Neural progenitor cell (in vitro differentiated cells): Measurements from ENCODE around the gene SYNM. TPM values are rescaled to one million over a fixed set of nuclear protein-coding genes. Genes with fewer than 3 reads are reported as not detected.

ENCODE experiments used
- DNase-seq: peaks from one replicate; pipeline ENCODE4 v3.0.0-alpha.2; 2016; ENCODE audit warnings: low spot score
- H2AFZ ChIP-seq: fragments of 200-600 bp; sonication (generic); replicated peaks from 2 replicates; pipeline ENCODE4 v1.6.1; 2016; ENCODE audit warnings: antibody characterized with exemption
- H3F3A ChIP-seq: fragments of 200-600 bp; sonication (generic); 2 replicates; pipeline ENCODE4 v1.6.1; 2016; ENCODE audit warnings: antibody characterized with exemption, low read depth
- H3K27ac ChIP-seq: fragments of 200-600 bp; sonication (generic); 2 replicates; pipeline ENCODE4 v1.5.1; 2016; ENCODE audit warnings: mild to moderate bottlenecking
- H3K27me3 ChIP-seq: fragments of 200-600 bp; sonication (generic); 2 replicates; pipeline ENCODE4 v1.6.1; 2016; ENCODE audit warnings: mild to moderate bottlenecking, moderate library complexity
- H3K36me3 ChIP-seq: fragments of 200-600 bp; sonication (generic); 2 replicates; pipeline ENCODE4 v1.5.1; 2016
- H3K4me1 ChIP-seq: fragments of 200-600 bp; sonication (generic); 2 replicates; pipeline ENCODE4 v1.6.1; 2016; ENCODE audit warnings: mixed run types
- H3K4me2 ChIP-seq: fragments of 200-600 bp; sonication (generic); 2 replicates; pipeline ENCODE4 v1.6.1; 2016
- H3K4me3 ChIP-seq: fragments of 200-600 bp; sonication (generic); 2 replicates; pipeline ENCODE4 v1.5.1; 2016
- H3K79me2 ChIP-seq: fragments of 200-600 bp; sonication (generic); 2 replicates; pipeline ENCODE4 v1.6.1; 2016; ENCODE audit warnings: low read depth
- H3K9ac ChIP-seq: fragments of 200-600 bp; sonication (generic); 2 replicates; pipeline ENCODE4 v1.6.1; 2016
- H3K9me3 ChIP-seq: fragments of 200-600 bp; sonication (generic); 2 replicates; pipeline ENCODE4 v1.5.1; 2016; ENCODE audit warnings: low read depth
- H4K20me1 ChIP-seq: fragments of 200-600 bp; sonication (generic); 2 replicates; pipeline ENCODE4 v1.6.1; 2016; ENCODE audit warnings: low read depth
- H3K27ac Mint-ChIP-seq: 3 replicates; pipeline ENCODE4 v1.8.0; 2021; ENCODE audit warnings: mixed read lengths
- H3K27me3 Mint-ChIP-seq: 2 replicates; pipeline ENCODE4 v1.8.0; 2022; ENCODE audit warnings: low read depth, mild to moderate bottlenecking, inconsistent platforms, moderate library complexity, mixed read lengths; ENCODE audit not compliant: insufficient read depth
- H3K36me3 Mint-ChIP-seq: 3 replicates; pipeline ENCODE4 v1.8.0; 2021; ENCODE audit warnings: mixed read lengths
- H3K4me1 Mint-ChIP-seq: 3 replicates; pipeline ENCODE4 v1.8.0; 2021; ENCODE audit warnings: mixed read lengths
- H3K4me3 Mint-ChIP-seq: 3 replicates; pipeline ENCODE4 v1.8.0; 2021; ENCODE audit warnings: mild to moderate bottlenecking, moderate library complexity, mixed read lengths
- H3K9me3 Mint-ChIP-seq: 3 replicates; pipeline ENCODE4 v1.8.0; 2020; ENCODE audit warnings: mixed read lengths
- CTCF ChIP-seq: fragments of 200-600 bp; sonication (generic); IDR thresholded peaks from 2 replicates; pipeline ENCODE4 v1.5.1; 2017; ENCODE audit warnings: antibody characterized with exemption, mild to moderate bottlenecking
- EZH2 ChIP-seq: fragments of 200-600 bp; sonication (generic); IDR thresholded peaks from 2 replicates; pipeline ENCODE4 v1.6.1; 2017; ENCODE audit warnings: antibody characterized with exemption, mild to moderate bottlenecking, moderate library complexity
- EZH2phosphoT487 ChIP-seq: fragments of 200-600 bp; sonication (generic); IDR thresholded peaks from 2 replicates; pipeline ENCODE4 v1.6.1; 2017; ENCODE audit warnings: antibody characterized with exemption
- total RNA-seq: library from RNA; depleted of rRNA; stranded (reverse); fragments of >200 nt; gene quantifications from 2 replicates; pipeline ENCODE4 v1.2.3, GENCODE V29; 2015; ENCODE audit warnings: low replicate concordance

Gene SYNM
- total RNA-seq, 1 donor from 2014 or later: 0.97 TPM

- TF ChIP-seq CTCF: no peak
- no peak for TF ChIP-seq EZH2phosphoT487
- no peak for TF ChIP-seq EZH2
- H3K9me3 Mint-ChIP-seq: no peaks in the 10 kb centered on the region
- Histone ChIP-seq H3K79me2 (no peaks in the 10 kb centered on the region), H3F3A (no peaks in the 10 kb centered on the region), H3K4me1 (no peaks in the 10 kb centered on the region), H3K9me3 (no peaks in the 10 kb centered on the region), H3K4me3 (no peak overlapping the region), H4K20me1 (no peaks in the 10 kb centered on the region), H3K27ac (no peak overlapping the region), H3K27me3 (no peaks in the 10 kb centered on the region), H3K9ac (no peak overlapping the region), H2AFZ (no peak overlapping the region), H3K4me2 (no peak overlapping the region), H3K36me3 (no peaks in the 10 kb centered on the region)
- H3K27me3 Mint-ChIP-seq: no peaks in the 10 kb centered on the region
- no peak overlapping the region for H3K4me3 Mint-ChIP-seq
- no peaks in the 10 kb centered on the region for H3K4me1 Mint-ChIP-seq
- no peak for DNase-seq
- peaks cover 16% of the 10 kb centered on the region for H3K36me3 Mint-ChIP-seq
- no peak overlapping the region for H3K27ac Mint-ChIP-seq
These were observed 67.3 kb downstream of the SYNM start for GRCh38 chr15:99172171-99172570.

- Mint-ChIP-seq H3K27me3 (no peaks in the 10 kb centered on the region), H3K27ac (no peak overlapping the region), H3K9me3 (no peaks in the 10 kb centered on the region), H3K4me1 (no peaks in the 10 kb centered on the region), H3K36me3 (peaks cover 14% of the 10 kb centered on the region), H3K4me3 (no peak overlapping the region)
- no peak overlapping the region for H3K27ac ChIP-seq
- no peak overlapping the region for H3K4me2 ChIP-seq
- H3F3A ChIP-seq: no peaks in the 10 kb centered on the region
- no peaks in the 10 kb centered on the region for H3K9me3 ChIP-seq
- no peak overlapping the region for H2AFZ ChIP-seq
- no peak for DNase-seq
- H3K4me1 ChIP-seq: no peaks in the 10 kb centered on the region
- H3K79me2 ChIP-seq: no peaks in the 10 kb centered on the region
- no peaks in the 10 kb centered on the region for H3K36me3 ChIP-seq
- TF ChIP-seq CTCF (no peak), EZH2phosphoT487 (no peak), EZH2 (no peak)
- H4K20me1 ChIP-seq: no peaks in the 10 kb centered on the region
- no peak overlapping the region for H3K4me3 ChIP-seq
- H3K27me3 ChIP-seq: no peaks in the 10 kb centered on the region
- no peak overlapping the region for H3K9ac ChIP-seq
These were observed 68.1 kb downstream of the SYNM start for GRCh38 chr15:99172989-99173388.

GRCh38 chr15:99174567-99175395 lies 69.9 kb downstream of the SYNM start:
- H3K4me1 ChIP-seq: no peaks in the 10 kb centered on the region
- no peak for DNase-seq
- H3K36me3 ChIP-seq: no peaks in the 10 kb centered on the region
- no peak overlapping the region for H2AFZ ChIP-seq
- no peak overlapping the region for H3K4me3 Mint-ChIP-seq
- no peaks in the 10 kb centered on the region for H4K20me1 ChIP-seq
- H3K27ac Mint-ChIP-seq: no peak overlapping the region
- no peaks in the 10 kb centered on the region for H3F3A ChIP-seq
- no peaks in the 10 kb centered on the region for H3K79me2 ChIP-seq
- H3K4me3 ChIP-seq: no peak overlapping the region
- peaks cover 14% of the 10 kb centered on the region for H3K36me3 Mint-ChIP-seq
- no peaks in the 10 kb centered on the region for H3K9me3 ChIP-seq
- H3K9ac ChIP-seq: no peak overlapping the region
- no peak overlapping the region for H3K27ac ChIP-seq
- H3K9me3 Mint-ChIP-seq: no peaks in the 10 kb centered on the region
- no peak overlapping the region for H3K4me2 ChIP-seq
- no peak for TF ChIP-seq EZH2phosphoT487
- no peak for TF ChIP-seq EZH2
- no peak for TF ChIP-seq CTCF
- no peaks in the 10 kb centered on the region for H3K27me3 Mint-ChIP-seq
- H3K27me3 ChIP-seq: no peaks in the 10 kb centered on the region
- H3K4me1 Mint-ChIP-seq: no peaks in the 10 kb centered on the region
